ENCODE data around the gene WDR83. TPM values are rescaled to one million over a fixed set of nuclear protein-coding genes. Genes with fewer than 3 reads are reported as not detected.
A peak's percentile ranks its signal among the peaks of the same experiment; 100 is the strongest.
"Not testable (repeated sequence)": the region's sequence is repeated elsewhere in the genome, so short reads cannot be mapped to it uniquely, and the experiment has no call there.

Gene WDR83
- total and polyA plus RNA-seq, 8 donors: 1.4 to 33.4 (median 11.4) TPM

DNA sequence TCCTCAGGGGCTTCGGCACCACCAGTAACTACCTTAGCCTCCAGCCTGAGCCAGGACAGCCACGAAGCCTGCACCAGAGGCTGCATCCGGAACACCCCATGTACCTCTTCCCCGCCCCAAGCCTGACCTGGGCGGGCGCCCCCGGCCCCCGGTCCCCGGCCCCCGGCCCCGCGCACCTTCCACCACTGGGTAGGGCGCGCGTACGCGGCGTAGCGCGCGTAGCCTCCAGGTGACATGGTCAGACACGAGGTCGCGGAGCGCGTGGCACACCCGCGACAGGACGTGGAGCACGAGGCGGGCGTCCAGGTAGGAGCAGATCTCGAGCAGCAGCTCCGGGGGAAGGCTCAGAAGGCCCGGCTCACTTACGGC lies 29.4 kb downstream of the WDR83 start:
- Histone ChIP-seq H3K27me3 (no peaks in the 10 kb centered on the region), H3K36me3 (peaks cover 7 to 29% (median 24%) of the 10 kb centered on the region in 4 donors), H3K9me3 (no peaks in the 10 kb centered on the region), H3K27ac (peak overlapping the region in 3 of 5 donors; percentile 88 to 91 (median 89)), H3K4me3 (peak overlapping the region; percentile 84 to 100 (median 96)), H3K4me1 (peaks cover 16 to 29% (median 28%) of the 10 kb centered on the region in 4 donors)
- no peak for DNase-seq
- intact Hi-C loops (cut with DNase I; ENCODE audit: low total_unique reads): no loop called here
- TF ChIP-seq POLR2A (IDR thresholded peaks at IDR 0.05): no peak
- TF ChIP-seq, protein P1, sequence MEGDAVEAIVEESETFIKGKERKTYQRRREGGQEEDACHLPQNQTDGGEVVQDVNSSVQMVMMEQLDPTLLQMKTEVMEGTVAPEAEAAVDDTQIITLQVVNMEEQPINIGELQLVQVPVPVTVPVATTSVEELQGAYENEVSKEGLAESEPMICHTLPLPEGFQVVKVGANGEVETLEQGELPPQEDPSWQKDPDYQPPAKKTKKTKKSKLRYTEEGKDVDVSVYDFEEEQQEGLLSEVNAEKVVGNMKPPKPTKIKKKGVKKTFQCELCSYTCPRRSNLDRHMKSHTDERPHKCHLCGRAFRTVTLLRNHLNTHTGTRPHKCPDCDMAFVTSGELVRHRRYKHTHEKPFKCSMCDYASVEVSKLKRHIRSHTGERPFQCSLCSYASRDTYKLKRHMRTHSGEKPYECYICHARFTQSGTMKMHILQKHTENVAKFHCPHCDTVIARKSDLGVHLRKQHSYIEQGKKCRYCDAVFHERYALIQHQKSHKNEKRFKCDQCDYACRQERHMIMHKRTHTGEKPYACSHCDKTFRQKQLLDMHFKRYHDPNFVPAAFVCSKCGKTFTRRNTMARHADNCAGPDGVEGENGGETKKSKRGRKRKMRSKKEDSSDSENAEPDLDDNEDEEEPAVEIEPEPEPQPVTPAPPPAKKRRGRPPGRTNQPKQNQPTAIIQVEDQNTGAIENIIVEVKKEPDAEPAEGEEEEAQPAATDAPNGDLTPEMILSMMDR (IDR thresholded peaks at IDR 0.05): no peak
- 2 to 16% (median 3%) methylated on average over 7 to 36 of the region's 36 CpGs for WGBS, 5 donors

DNA sequence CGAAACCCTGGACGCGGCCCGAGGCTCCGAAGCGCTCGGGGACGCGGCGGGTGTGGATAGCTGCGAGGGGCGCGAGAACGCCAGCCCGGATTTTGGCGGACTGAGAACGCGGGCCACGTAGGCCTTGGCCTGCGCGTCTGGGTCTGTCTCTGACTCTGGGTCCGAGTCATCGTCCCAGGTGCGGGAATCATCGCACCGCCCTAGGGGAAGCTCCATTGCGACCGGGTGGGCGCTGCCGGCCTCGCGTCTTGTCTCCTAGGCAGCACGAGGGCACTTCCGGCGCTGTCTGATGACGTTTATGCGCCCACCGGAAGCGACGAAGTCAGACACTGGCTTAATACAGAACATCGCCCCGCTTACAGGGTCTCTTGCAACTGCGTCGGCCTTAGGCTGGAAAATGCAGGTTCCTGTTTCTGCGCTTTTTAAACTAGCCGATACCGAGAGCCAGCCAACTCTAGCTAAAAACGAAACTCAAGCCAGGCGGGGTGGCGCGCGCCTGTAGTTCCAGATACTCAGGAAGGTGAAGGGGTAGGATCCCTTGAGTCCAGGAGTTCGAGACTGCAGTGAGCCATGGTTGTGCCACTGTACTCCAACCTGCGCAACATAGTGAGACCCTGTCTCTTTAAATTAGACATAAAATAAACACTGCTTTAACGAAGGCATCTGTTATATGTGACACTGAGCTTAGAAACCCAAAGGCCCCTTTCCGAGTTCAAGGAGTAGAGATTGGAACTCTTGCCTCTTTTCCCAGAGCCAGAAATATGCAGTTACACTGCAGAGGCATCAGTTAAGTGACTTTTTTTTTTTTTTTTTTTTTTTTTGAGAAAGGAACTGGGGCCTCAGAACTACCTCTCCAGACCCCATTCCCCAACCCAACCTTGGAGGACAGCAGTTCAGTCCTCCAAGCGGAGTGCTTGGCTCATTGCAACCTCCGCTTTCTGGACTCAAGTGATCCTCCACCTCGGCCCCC lies 30.0 kb downstream of the WDR83 start, which contains the start of gene FBXW9:
Gene FBXW9, minus strand, starts transcription at position 266 of the 970 bp plus-strand sequence. Its CDS starts 50 bp downstream, at position 216.
- H3K9me3 ChIP-seq: no peaks in the 10 kb centered on the region
- peak within 1 kb of the TSS; percentile 84 to 100 (median 96) for H3K4me3 ChIP-seq
- TF ChIP-seq POLR2AphosphoS5 (IDR thresholded peaks at IDR 0.05): peak; percentile 90 to 97 (median 91)
- no peak for TF ChIP-seq POLR2A (IDR thresholded peaks at IDR 0.05)
- TF ChIP-seq, protein P1 (IDR thresholded peaks at IDR 0.05): peak in 1 of 7 experiments; percentile 29
- no peak for TF ChIP-seq EP300 (IDR thresholded peaks at IDR 0.05)
- H3K36me3 ChIP-seq: peaks cover 13 to 36% (median 31%) of the 10 kb centered on the region in 4 donors
- H3K27me3 ChIP-seq: no peaks in the 10 kb centered on the region
- peaks cover 16 to 29% (median 28%) of the 10 kb centered on the region in 4 donors for H3K4me1 ChIP-seq
- DNase-seq: peak; percentile 98
- 6 to 14% (median 9%) methylated on average over 15 to 59 of the region's 59 CpGs for WGBS, 5 donors
- intact Hi-C loops (cut with DNase I; ENCODE audit: low total_unique reads): no loop called here
- peak within 1 kb of the TSS; percentile 81 to 94 (median 89) for H3K27ac ChIP-seq

DNA sequence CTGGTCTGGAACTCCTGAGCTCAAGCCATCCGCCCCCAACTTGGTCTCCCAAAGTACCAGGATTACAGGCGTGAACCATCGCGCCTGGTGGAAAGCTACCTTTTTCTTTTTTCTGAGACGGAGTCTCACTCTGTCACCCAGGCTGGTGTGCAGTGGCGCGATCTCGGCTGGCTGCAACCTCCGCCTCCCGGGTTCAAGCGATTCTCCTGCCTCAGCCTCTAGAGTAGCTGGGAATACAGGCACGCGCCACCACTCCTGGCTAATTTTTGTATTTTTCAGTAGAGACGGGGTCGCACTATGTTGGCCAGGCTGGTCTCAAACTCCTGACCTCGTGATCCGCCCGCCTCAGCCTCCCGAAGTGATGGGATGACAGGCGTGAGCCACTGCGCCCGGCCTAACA lies 30.8 kb downstream of the WDR83 start:
- H3K27me3 ChIP-seq; intact Hi-C loops (cut with DNase I; ENCODE audit: low total_unique reads); H3K9me3 ChIP-seq; DNase-seq: not testable (repeated sequence)
- peak overlapping the region in 2 of 5 donors; percentile 91 to 94 for H3K27ac ChIP-seq
- WGBS, 5 donors: 94 to 98% (median 96%) methylated on average over 22 of the region's 22 CpGs
- H3K4me1 ChIP-seq: peaks cover 16 to 29% (median 28%) of the 10 kb centered on the region in 4 donors
- peak overlapping the region in 2 of 4 donors; percentile 96 to 100 for H3K4me3 ChIP-seq
- peaks cover 21 to 43% (median 39%) of the 10 kb centered on the region in 4 donors for H3K36me3 ChIP-seq

DNA sequence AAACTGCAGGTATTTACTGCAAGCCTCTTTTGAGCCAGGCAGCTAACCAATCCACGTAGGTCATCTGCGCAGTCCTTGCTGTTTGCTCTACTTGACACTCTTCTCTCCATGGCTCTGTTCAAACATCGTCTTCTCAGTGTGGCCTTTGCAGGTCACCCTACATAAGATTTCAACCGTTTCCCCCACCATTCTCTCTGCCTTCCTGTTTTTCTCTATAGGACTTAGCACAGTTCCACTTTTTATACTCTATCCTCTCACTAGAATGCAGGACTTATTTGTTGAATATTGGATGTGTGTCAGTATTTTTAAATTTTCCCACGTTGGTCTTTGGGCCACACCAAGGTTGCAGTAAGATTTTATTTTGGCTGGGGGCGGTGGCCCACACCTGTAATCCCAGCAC lies 31.5 kb downstream of the WDR83 start:
- 72 to 84% (median 78%) methylated on average over 6 of the region's 6 CpGs for WGBS, 5 donors
- intact Hi-C loops (cut with DNase I; ENCODE audit: low total_unique reads): no loop called here
- H3K4me3 ChIP-seq: no peak overlapping the region
- no peak for TF ChIP-seq POLR2AphosphoS5 (IDR thresholded peaks at IDR 0.05)
- no peak for TF ChIP-seq EP300 (IDR thresholded peaks at IDR 0.05)
- TF ChIP-seq, protein P1 (IDR thresholded peaks at IDR 0.05): no peak
- TF ChIP-seq POLR2A (IDR thresholded peaks at IDR 0.05): no peak
- no peak overlapping the region for H3K27ac ChIP-seq
- no peaks in the 10 kb centered on the region for H3K9me3 ChIP-seq
- no peak for DNase-seq
- H3K27me3 ChIP-seq: no peaks in the 10 kb centered on the region
- H3K36me3 ChIP-seq: peaks cover 28 to 47% (median 45%) of the 10 kb centered on the region in 4 donors
- peaks cover 16 to 29% (median 28%) of the 10 kb centered on the region in 4 donors for H3K4me1 ChIP-seq
